Adrenal gland (tissue), 12 donors: ENCODE results near the gene PEX10. TPM values are rescaled to one million over a fixed set of nuclear protein-coding genes. Genes with fewer than 3 reads are reported as not detected.

Experiments used
- DNase-seq, 7 donors: peaks; one replicate each; pipeline ENCODE4 v3.0.0-alpha.2; 2019 to 2020
- H3K27ac ChIP-seq, 5 donors: fragments of 200-600 bp; sonication (generic) in 4 of 5; 1 replicate in 3 of 5; 2 replicates in 2 of 5; pipeline versions ENCODE4 v1.5.1 to v1.8.0; 2016 to 2020; ENCODE audit warnings: mild to moderate bottlenecking in 1 of 5
- H3K27me3 ChIP-seq: fragments of 200-600 bp; 2 replicates; pipeline ENCODE4 v1.8.0; 2021
- H3K36me3 ChIP-seq, 2 donors: fragments of 200-600 bp; replicated peaks in 1 of 2; 1 replicate in 1 of 2; 2 replicates in 1 of 2; pipeline versions ENCODE4 v1.5.1 to v1.8.0; 2018 to 2022
- H3K4me1 ChIP-seq, 2 donors: fragments of 200-600 bp; replicated peaks in 1 of 2; 1 replicate in 1 of 2; 2 replicates in 1 of 2; pipeline versions ENCODE4 v1.5.1 to v1.8.0; 2018 to 2021
- H3K4me3 ChIP-seq, 4 donors: fragments of 200-600 bp; sonication (generic) in 3 of 4; one replicate each; pipeline ENCODE4 v1.5.1; 2016 to 2018
- H3K9me3 ChIP-seq, 3 donors: fragments of 200-600 bp; sonication (generic) in 1 of 3; replicated peaks in 1 of 3; 1 replicate in 2 of 3; 2 replicates in 1 of 3; pipeline versions ENCODE4 v1.5.1 to v1.8.0; 2016 to 2021
- CTCF ChIP-seq, 6 experiments: fragments of 450-650 bp in 4 of 6; fragments of 200-600 bp in 2 of 6; sonication (generic) in 1 of 6; IDR thresholded peaks; 1 replicate in 5 of 6; 2 replicates in 1 of 6; pipeline versions ENCODE4 v1.5.1 to v1.8.0; 2016 to 2021; ENCODE audit warnings: antibody characterized with exemption in 6 of 6, mild to moderate bottlenecking in 2 of 6, moderate library complexity in 1 of 6
- POLR2A ChIP-seq, 2 donors: fragments of 450-650 bp; IDR thresholded peaks; one replicate each; pipeline ENCODE4 v1.6.1; 2017; ENCODE audit warnings: antibody characterized with exemption in 2 of 2, mild to moderate bottlenecking in 2 of 2, moderate library complexity in 1 of 2
- WGBS, 4 donors: extraction: QIAGEN DNeasy Blood & Tissue Kit in 2 of 4; methylation state at CpG; one replicate each; pipeline versions ENCODE4 v1.1.5 to v1.1.7; 2013 to 2017; 5-methylcytosine and 5-hydroxymethylcytosine counted together
- intact Hi-C, 2 donors: fragments of 100-400 bp; cut with DNase I; formaldehyde crosslinking; loops; one replicate each; pipeline versions ENCODE4 v1.14.1 to v1.15.0; 2022 to 2023
- polyA plus RNA-seq, 3 donors: library from polyadenylated mRNA; stranded (reverse); fragments of 200-250 nt in 2 of 3; fragments of 350-450 nt in 1 of 3; fragmentation: Illumina TruSeq in 1 of 3; extraction: RNeasy Lipid Tissue Mini Kit (QIAGEN cat#74804) in 1 of 3; gene quantifications; one replicate each; pipeline ENCODE4 v1.2.3, GENCODE V29; 2013 to 2014
- total RNA-seq, 9 donors: library from RNA; depleted of rRNA in 4 of 9; stranded (reverse); fragments of >200 nt in 4 of 9; fragments of 120-200 nt in 1 of 9; fragmentation: NEBNext Ultra II Directional in 1 of 9; extraction: Animal tissue kit (Norgen Biotek cat#: 25700) in 1 of 9; gene quantifications; one replicate each; pipeline versions ENCODE4 v1.1.0 to v1.2.4, GENCODE V29; 2013 to 2023
- donor health status: healthy with polysubstance abuse.
- donor health status: Bipolar disorder and iron deficiency.
- donor health status: DM: yes; HTN: yes; CAD: no.
- donor health status: DM: no; HTN: no; CAD: no.
- donor health status: DM: no; HTN: no; CAD: no.
- donor health status: DM: yes; HTN: yes; CAD: no.

Gene PEX10
- total and polyA plus RNA-seq, 12 donors: 25.3 to 81.5 (median 44.7) TPM

- intact Hi-C loops: no loop called here
- Histone ChIP-seq H3K27me3 (no peaks in the 10 kb centered on the region), H3K9me3 (no peaks in the 10 kb centered on the region), H3K27ac (no peak overlapping the region), H3K36me3 (no peaks in the 10 kb centered on the region), H3K4me1 (no peaks in the 10 kb centered on the region), H3K4me3 (no peak overlapping the region)
- WGBS, 4 donors: 82 to 89% (median 87%) methylated on average over 7 to 28 of the region's 28 CpGs
- TF ChIP-seq POLR2A (IDR thresholded peaks at IDR 0.05): no peak
- no peak for TF ChIP-seq CTCF (IDR thresholded peaks at IDR 0.05)
- DNase-seq: no peak
Observed at GRCh38 chr1:2355373-2356261, 56.7 kb downstream of the PEX10 start.

GRCh38 chr1:2354511-2355372 is 57.6 kb downstream of the PEX10 start:
- Histone ChIP-seq H3K4me1 (no peaks in the 10 kb centered on the region), H3K36me3 (no peaks in the 10 kb centered on the region), H3K27me3 (no peaks in the 10 kb centered on the region), H3K27ac (no peak overlapping the region), H3K4me3 (no peak overlapping the region), H3K9me3 (no peaks in the 10 kb centered on the region)
- intact Hi-C loops: no loop called here
- 59 to 86% (median 71%) methylated on average over 12 to 38 of the region's 38 CpGs for WGBS, 4 donors
- DNase-seq: no peak
- TF ChIP-seq POLR2A (IDR thresholded peaks at IDR 0.05) (no peak), CTCF (IDR thresholded peaks at IDR 0.05) (no peak)

Other genes starting within 250 kb of the PEX10 start
- gene FAAP20, start 217.8 kb downstream of the PEX10 start, total RNA-seq: 100 to 1,000 TPM in 1 of 9 donors, 10 to 100 TPM in 8; 26.4 to 106 (median 49.3) TPM
- 100 to 1,000 TPM in 2 of 3 donors, 1 to 10 TPM in 1; 2.7 to 185 (median 160) TPM for gene FAAP20, start 217.8 kb downstream of the PEX10 start, polyA plus RNA-seq
- gene SKI, start 184.2 kb downstream of the PEX10 start, total RNA-seq: 10 to 100 TPM in 8 of 9 donors, 1 to 10 TPM in 1; 4.8 to 53.6 (median 41.5) TPM
- gene SKI, start 184.2 kb downstream of the PEX10 start, polyA plus RNA-seq: 10 to 100 TPM in 2 of 3 donors, 1 to 10 TPM in 1; 9.4 to 21.2 (median 10.8) TPM
- 10 to 100 TPM in 3 of 9 donors, 1 to 10 TPM in 6; 5.6 to 14.1 (median 8.9) TPM for gene MORN1, start 21.0 kb downstream of the PEX10 start, total RNA-seq
- gene MORN1, start 21.0 kb downstream of the PEX10 start, polyA plus RNA-seq: 10 to 100 TPM in 1 of 3 donors, 1 to 10 TPM in 2; 1.8 to 12.1 (median 5.9) TPM
- 100 to 1,000 TPM; 106 to 268 (median 185) TPM for gene RER1, start 20.7 kb downstream of the PEX10 start, total RNA-seq
- 100 to 1,000 TPM; 149 to 345 (median 150) TPM for gene RER1, start 20.7 kb downstream of the PEX10 start, polyA plus RNA-seq
- 1 to 10 TPM in 5 of 9 donors, under 1 TPM in 3, not detected in 1; 0.22 to 6.1 (median 1.7) TPM for gene PLCH2, start 63.7 kb upstream of the PEX10 start, total RNA-seq
- gene PLCH2, start 63.7 kb upstream of the PEX10 start, polyA plus RNA-seq: 10 to 100 TPM in 2 of 3 donors, 1 to 10 TPM in 1; 2.4 to 66.3 (median 11.4) TPM
- gene PANK4, start 114.0 kb upstream of the PEX10 start, total RNA-seq: 10 to 100 TPM; 14.2 to 50.2 (median 30.6) TPM
- 10 to 100 TPM; 13.8 to 44.1 (median 26.2) TPM for gene PANK4, start 114.0 kb upstream of the PEX10 start, polyA plus RNA-seq
- under 1 TPM in 1 of 9 donors, not detected in 8; 0.28 TPM for gene HES5, start 117.7 kb upstream of the PEX10 start, total RNA-seq
- gene HES5, start 117.7 kb upstream of the PEX10 start, polyA plus RNA-seq: not detected
- gene TNFRSF14, start 143.8 kb upstream of the PEX10 start, total RNA-seq: 100 to 1,000 TPM in 6 of 9 donors, 10 to 100 TPM in 2, 1 to 10 TPM in 1; 7.0 to 127 (median 115) TPM
- 100 to 1,000 TPM in 2 of 3 donors, 10 to 100 TPM in 1; 11.6 to 554 (median 238) TPM for gene TNFRSF14, start 143.8 kb upstream of the PEX10 start, polyA plus RNA-seq
- 10 to 100 TPM; 16.9 to 64.0 (median 32.1) TPM for gene PRXL2B, start 174.2 kb upstream of the PEX10 start, total RNA-seq
- 10 to 100 TPM; 19.8 to 39.7 (median 25.8) TPM for gene PRXL2B, start 174.2 kb upstream of the PEX10 start, polyA plus RNA-seq
- gene MMEL1, start 220.5 kb upstream of the PEX10 start, total RNA-seq: 1 to 10 TPM in 8 of 9 donors, under 1 TPM in 1; 0.30 to 4.2 (median 1.6) TPM
- gene MMEL1, start 220.5 kb upstream of the PEX10 start, polyA plus RNA-seq: 1 to 10 TPM; 2.9 to 8.2 (median 7.4) TPM